ENCODE measurements around the gene NEU2.
"Not testable (repeated sequence)": the region's sequence is repeated elsewhere in the genome, so short reads cannot be mapped to it uniquely, and the experiment has no call there.

The NEU2 gene

DNA sequence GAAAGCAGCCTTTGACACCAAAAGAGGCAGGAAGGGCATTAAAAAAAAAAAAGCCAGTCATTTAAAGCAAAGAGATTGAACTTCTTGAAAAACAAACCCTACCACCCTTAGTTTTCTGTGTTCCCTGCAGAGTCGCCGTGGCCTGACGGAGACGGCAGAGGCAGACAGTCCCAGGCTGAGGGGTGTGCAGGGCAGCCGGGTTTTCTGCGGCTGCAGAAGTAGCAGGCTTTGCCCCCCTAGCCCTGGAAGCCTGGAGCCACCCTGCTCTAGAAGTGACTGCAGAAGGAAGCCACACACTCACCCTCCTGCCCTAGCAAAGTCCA is 30.4 kb downstream of the NEU2 start:
- TF ChIP-seq, protein P1, sequence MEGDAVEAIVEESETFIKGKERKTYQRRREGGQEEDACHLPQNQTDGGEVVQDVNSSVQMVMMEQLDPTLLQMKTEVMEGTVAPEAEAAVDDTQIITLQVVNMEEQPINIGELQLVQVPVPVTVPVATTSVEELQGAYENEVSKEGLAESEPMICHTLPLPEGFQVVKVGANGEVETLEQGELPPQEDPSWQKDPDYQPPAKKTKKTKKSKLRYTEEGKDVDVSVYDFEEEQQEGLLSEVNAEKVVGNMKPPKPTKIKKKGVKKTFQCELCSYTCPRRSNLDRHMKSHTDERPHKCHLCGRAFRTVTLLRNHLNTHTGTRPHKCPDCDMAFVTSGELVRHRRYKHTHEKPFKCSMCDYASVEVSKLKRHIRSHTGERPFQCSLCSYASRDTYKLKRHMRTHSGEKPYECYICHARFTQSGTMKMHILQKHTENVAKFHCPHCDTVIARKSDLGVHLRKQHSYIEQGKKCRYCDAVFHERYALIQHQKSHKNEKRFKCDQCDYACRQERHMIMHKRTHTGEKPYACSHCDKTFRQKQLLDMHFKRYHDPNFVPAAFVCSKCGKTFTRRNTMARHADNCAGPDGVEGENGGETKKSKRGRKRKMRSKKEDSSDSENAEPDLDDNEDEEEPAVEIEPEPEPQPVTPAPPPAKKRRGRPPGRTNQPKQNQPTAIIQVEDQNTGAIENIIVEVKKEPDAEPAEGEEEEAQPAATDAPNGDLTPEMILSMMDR (IDR thresholded peaks at IDR 0.05; ENCODE audit: low read depth, low read length) = no peak
- TF ChIP-seq, protein P2, sequence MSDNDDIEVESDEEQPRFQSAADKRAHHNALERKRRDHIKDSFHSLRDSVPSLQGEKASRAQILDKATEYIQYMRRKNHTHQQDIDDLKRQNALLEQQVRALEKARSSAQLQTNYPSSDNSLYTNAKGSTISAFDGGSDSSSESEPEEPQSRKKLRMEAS (IDR thresholded peaks at IDR 0.05; ENCODE audit: low read depth, low read length) = no peak
- TF ChIP-seq POLR2A (IDR thresholded peaks at IDR 0.05; ENCODE audit: extremely low read depth, insufficient read length) (no peak), MYC (IDR thresholded peaks at IDR 0.05; ENCODE audit: low read depth, low read length) (no peak)
- DNase-seq (ENCODE audit: low read depth) = no peak
- H3K4me3 ChIP-seq (ENCODE audit: low read depth, low read length) = peak overlapping the region; percentile 100

DNA sequence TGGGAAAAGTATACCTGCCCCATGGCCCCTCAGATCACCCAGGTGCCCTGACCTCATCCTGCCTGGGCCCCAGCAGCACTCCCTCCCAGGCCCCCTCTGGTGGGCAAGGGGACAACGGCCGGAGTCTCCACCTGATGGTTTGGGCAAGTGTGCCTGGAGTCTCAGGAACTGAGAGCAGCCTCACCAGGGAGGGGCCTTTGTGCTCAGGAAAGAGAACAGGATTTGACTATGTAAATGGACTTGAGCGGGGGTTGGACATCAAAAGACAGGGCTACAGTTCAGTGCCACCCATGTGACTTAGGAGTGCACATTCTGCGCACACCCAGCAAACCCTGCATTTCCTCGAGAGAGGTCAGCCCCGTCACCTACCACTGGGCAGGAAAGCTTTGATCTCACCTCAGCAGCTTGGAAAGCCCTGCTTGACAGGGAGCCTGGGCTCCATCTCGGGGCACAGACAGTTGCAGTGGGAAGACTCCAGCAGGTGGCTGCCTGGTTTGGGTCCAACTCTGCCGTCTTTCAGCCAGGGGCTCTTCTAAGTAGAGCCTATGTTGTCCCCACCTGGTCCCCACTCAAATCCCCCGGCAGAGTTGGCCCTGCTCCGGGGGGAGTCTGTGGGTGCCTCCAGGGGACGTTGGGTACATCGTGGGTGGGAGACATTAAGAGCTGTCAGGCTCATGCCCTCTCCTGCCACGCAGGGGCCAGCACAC is 30.9 kb downstream of the NEU2 start:
- DNase-seq (ENCODE audit: low read depth) = peak; percentile 37
- H3K4me3 ChIP-seq (ENCODE audit: low read depth, low read length) = peak overlapping the region; percentile 100
- no peak for TF ChIP-seq MYC (IDR thresholded peaks at IDR 0.05; ENCODE audit: low read depth, low read length)
- TF ChIP-seq, protein P2 (IDR thresholded peaks at IDR 0.05; ENCODE audit: low read depth, low read length) = no peak
- no peak for TF ChIP-seq POLR2A (IDR thresholded peaks at IDR 0.05; ENCODE audit: extremely low read depth, insufficient read length)
- TF ChIP-seq, protein P1 (IDR thresholded peaks at IDR 0.05; ENCODE audit: low read depth, low read length) = peak; percentile 15

DNA sequence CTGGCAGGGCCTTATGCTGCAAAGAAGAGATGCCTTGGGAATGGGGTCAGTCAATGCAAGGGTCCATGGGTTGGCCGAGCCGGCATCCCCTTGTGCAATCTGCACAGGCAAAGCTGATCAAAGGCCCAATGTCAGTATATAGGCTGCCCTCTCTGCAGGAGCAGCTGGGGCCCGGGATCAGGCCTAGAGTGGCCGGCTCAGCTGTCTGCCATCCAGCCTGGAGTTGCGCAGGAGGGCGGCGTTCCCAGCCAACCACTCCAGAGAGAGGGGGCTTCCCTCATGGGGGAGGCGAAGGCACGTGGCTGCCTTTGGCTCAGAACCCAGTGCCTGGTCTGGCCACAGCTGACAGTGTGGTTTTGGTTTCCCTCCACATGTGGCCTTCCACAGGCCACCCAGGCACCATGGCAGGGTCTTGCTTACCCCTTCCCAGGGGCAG is 31.5 kb downstream of the NEU2 start:
- peak; percentile 13; the same call in 1 of the 2 replicates for TF ChIP-seq MYC (IDR thresholded peaks at IDR 0.05; ENCODE audit: low read depth, low read length)
- TF ChIP-seq, protein P1 (IDR thresholded peaks at IDR 0.05; ENCODE audit: low read depth, low read length) = no peak
- TF ChIP-seq, protein P2 (IDR thresholded peaks at IDR 0.05; ENCODE audit: low read depth, low read length) = peak; percentile 81
- no peak for DNase-seq (ENCODE audit: low read depth)
- peak overlapping the region; percentile 100 for H3K4me3 ChIP-seq (ENCODE audit: low read depth, low read length)

DNA sequence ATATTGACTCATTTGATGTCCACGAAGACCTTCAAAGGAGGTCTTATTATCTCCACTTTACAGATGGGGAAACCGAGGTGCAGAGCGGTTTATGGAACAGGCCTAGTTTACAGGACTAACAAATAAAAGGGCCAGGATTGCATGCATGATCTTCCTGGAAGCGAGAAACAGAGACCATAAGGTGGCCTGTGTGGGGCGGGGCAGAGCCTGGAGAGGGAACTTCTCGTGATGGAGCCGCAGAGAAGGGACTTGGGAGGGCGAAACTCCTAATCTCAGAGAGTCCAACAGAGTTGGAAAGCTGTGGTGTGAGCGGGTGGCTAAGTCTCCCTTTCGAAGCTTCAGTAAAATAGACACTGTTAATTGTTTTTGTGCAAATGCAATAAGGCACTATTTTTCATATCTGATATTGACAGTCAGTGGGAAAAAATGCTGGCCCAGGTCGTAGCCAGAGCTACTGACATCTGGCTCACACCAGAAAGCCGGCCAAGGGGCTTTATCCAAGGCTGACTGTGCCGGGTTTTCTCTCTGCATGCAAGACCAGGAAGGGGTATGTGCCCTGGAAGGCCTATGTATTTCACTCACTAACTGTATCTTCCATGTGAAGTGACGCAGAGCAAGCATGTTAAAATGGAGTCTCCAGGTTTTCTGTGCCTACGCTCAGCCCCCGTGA is 32.2 kb downstream of the NEU2 start:
- no peak for DNase-seq (ENCODE audit: low read depth)

DNA sequence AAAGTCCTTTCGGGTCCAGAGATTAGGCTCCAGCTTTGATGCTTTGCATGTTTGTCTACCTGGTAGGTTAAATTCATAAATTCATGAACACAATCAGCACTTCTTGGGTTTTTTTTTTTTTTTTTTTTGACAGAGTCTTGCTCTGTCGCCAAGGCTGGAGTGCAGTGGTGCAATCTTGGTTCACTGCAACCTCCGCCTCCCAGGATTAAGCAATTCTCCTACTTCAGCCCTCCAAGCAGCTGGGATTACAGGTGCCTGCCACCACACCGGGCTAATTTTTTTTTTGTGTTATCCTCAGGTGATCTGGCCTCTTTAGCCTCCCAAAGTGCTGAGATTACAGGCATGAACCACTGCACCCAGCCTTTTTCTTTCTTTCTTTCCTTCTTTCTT is 32.7 kb downstream of the NEU2 start:
- peak overlapping the region; percentile 100 for H3K4me3 ChIP-seq (ENCODE audit: low read depth, low read length)
- DNase-seq (ENCODE audit: low read depth) = not testable (repeated sequence)

More for the DNA sequence above, 32.2 kb downstream of the NEU2 start:
- peak overlapping the region; percentile 100 for H3K4me3 ChIP-seq (ENCODE audit: low read depth, low read length)
- TF ChIP-seq MYC (IDR thresholded peaks at IDR 0.05; ENCODE audit: low read depth, low read length) (no peak), POLR2A (IDR thresholded peaks at IDR 0.05; ENCODE audit: extremely low read depth, insufficient read length) (no peak)
- TF ChIP-seq, protein P2 (IDR thresholded peaks at IDR 0.05; ENCODE audit: low read depth, low read length) = no peak
- TF ChIP-seq, protein P1 (IDR thresholded peaks at IDR 0.05; ENCODE audit: low read depth, low read length) = no peak

DNA sequence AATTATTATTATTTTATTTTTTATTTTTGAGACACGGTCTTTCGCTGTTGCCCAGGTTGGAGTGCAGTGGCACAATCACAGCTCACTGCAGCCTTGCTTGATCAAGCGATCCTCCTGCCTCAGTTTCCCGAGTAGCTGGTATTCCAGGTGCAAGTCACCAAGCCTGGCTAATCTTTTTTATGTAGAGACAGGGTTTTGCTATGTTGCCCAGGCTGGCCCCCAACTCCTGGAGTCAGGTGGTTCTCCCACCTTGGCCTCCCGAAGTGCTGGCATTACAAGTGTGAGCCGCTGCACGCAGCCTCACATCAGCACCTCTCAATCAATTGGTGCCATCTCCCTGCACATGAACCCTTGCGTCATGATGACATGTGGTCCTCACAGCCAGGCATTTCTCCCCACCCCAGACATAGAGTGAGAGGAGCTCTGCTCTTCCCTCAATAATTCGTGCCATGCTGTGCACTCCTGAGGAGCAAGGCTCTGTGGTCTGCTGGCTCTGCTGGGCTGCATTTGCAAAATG is 33.5 kb downstream of the NEU2 start:
- TF ChIP-seq, protein P2 (IDR thresholded peaks at IDR 0.05; ENCODE audit: low read depth, low read length) = no peak
- TF ChIP-seq, protein P1 (IDR thresholded peaks at IDR 0.05; ENCODE audit: low read depth, low read length) = no peak
- TF ChIP-seq MYC (IDR thresholded peaks at IDR 0.05; ENCODE audit: low read depth, low read length) (no peak), POLR2A (IDR thresholded peaks at IDR 0.05; ENCODE audit: extremely low read depth, insufficient read length) (no peak)
- no peak for DNase-seq (ENCODE audit: low read depth)
- H3K4me3 ChIP-seq (ENCODE audit: low read depth, low read length) = no peak overlapping the region

All from NB4 (cell line).